ENCODE results near the gene CACNG8.
"Not testable (repeated sequence)": the region's sequence is repeated elsewhere in the genome, so short reads cannot be mapped to it uniquely, and the experiment has no call there.

The CACNG8 gene

GRCh38 chr19:54030895-54031586 is 68.3 kb downstream of the CACNG8 start:
- DNase-seq, result no peak

GRCh38 chr19:54035215-54036178 is 72.8 kb downstream of the CACNG8 start:
- DNase-seq, result peak in 30 of 58 donors; percentile 1 to 72 (median 23)

GRCh38 chr19:54036542-54036941 is 73.8 kb downstream of the CACNG8 start:
- not testable (repeated sequence) for DNase-seq

Measured in anterior cingulate cortex (tissue), 58 donors.